Measurements from ENCODE around the gene CXCL9.
"Not testable (repeated sequence)": the region's sequence is repeated elsewhere in the genome, so short reads cannot be mapped to it uniquely, and the experiment has no call there.

CXCL9 gene

DNA sequence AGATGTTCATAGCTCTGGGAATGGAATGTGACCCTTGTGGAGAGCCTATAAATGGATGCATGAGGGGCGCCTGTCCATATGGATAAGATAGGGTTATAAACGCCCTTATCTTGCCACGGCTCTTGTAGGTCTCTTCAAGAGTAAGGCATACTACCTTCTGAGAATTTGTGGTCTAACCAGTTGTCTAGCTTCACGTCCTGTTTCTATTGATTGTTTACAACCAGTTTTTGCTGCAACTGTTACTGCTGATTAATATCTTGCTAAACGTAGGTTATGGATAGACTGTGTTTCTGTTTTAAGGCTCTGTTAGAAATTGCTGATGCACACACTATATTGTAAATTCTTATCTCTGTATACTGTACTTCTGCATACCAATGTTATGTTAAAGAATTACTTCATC lies 52.5 kb downstream of the CXCL9 start:
- not testable (repeated sequence) for DNase-seq (ENCODE audit: low spot score)

DNA sequence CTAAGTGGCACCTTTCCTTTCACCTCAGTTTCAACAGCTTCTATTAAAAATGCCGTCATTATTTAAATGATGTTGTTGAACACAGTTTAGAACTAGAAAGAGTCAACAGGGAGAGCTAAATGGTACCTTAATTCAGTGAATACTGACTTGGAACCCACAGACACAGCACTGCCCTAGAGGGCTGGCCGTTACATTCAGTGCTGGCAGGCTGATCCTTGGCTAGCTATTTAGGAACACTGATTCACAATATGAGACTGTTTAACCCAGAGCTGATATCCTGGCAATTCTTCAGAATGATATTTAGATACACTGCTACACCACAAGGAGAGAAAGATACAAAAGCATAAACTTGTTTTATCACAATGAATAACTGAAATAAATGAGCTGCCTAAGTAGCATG lies 53.8 kb downstream of the CXCL9 start:
- DNase-seq (ENCODE audit: low spot score) = no peak

All from pons (tissue), 1 donor.